H9 (cell line): ENCODE data around the gene YPEL1. TPM values are rescaled to one million over a fixed set of nuclear protein-coding genes. Genes with fewer than 3 reads are reported as not detected.
A peak's percentile ranks its signal among the peaks of the same experiment; 100 is the strongest.

Source experiments
- DNase-seq: peaks from one replicate; pipeline ENCODE4 v3.0.0-alpha.2; 2017
- H2AFZ ChIP-seq: one replicate; pipeline ENCODE4 v1.6.1; 2013; ENCODE audit warnings: mild to moderate bottlenecking, low read length, control low read depth, moderate library complexity
- H2AK5ac ChIP-seq: 2 replicates; pipeline ENCODE4 v1.6.1; 2013; ENCODE audit warnings: low read length, control low read depth, mixed read lengths; ENCODE audit not compliant: insufficient read length
- H2BK120ac ChIP-seq: one replicate; pipeline ENCODE4 v1.6.1; 2013; ENCODE audit warnings: low read depth, mild to moderate bottlenecking, low read length, control low read depth, inconsistent platforms; ENCODE audit not compliant: poor library complexity, severe bottlenecking
- H2BK12ac ChIP-seq: 2 replicates; pipeline ENCODE4 v1.6.1; 2013; ENCODE audit warnings: low read length, control low read depth, mixed read lengths, low read depth; ENCODE audit not compliant: insufficient read length
- H2BK15ac ChIP-seq: 2 replicates; pipeline ENCODE4 v1.6.1; 2013; ENCODE audit warnings: low read depth, low read length, control low read depth
- H2BK20ac ChIP-seq: one replicate; pipeline ENCODE4 v1.6.1; 2013; ENCODE audit warnings: low read depth, mild to moderate bottlenecking, low read length, control low read depth, inconsistent platforms; ENCODE audit not compliant: poor library complexity, severe bottlenecking
- H2BK5ac ChIP-seq: 2 replicates; pipeline ENCODE4 v1.6.1; 2013; ENCODE audit warnings: low read length, control low read depth, mixed read lengths; ENCODE audit not compliant: insufficient read length
- H3K14ac ChIP-seq: 2 replicates; pipeline ENCODE4 v1.6.1; 2013; ENCODE audit warnings: low read length, control low read depth; ENCODE audit not compliant: insufficient read depth
- H3K18ac ChIP-seq: 2 replicates; pipeline ENCODE4 v1.6.1; 2013; ENCODE audit warnings: low read depth, mild to moderate bottlenecking, mixed read lengths, low read length, control low read depth; ENCODE audit not compliant: insufficient read length
- H3K23ac ChIP-seq: 2 replicates; pipeline ENCODE4 v1.6.1; 2013; ENCODE audit warnings: low read length, control low read depth, mixed read lengths, low read depth; ENCODE audit not compliant: insufficient read length
- H3K23me2 ChIP-seq: 2 replicates; pipeline ENCODE4 v1.6.1; 2013; ENCODE audit warnings: low read depth, mild to moderate bottlenecking, mixed read lengths, low read length, control low read depth; ENCODE audit not compliant: insufficient read length, poor library complexity, severe bottlenecking
- H3K27ac ChIP-seq: 2 replicates; pipeline ENCODE4 v1.5.1; 2013; ENCODE audit warnings: low read length, control low read depth, mixed read lengths, low read depth; ENCODE audit not compliant: insufficient read length
- H3K27me3 ChIP-seq: 2 replicates; pipeline ENCODE4 v1.6.1; 2013; ENCODE audit warnings: low read length, control low read depth, inconsistent platforms; ENCODE audit not compliant: insufficient read depth
- H3K4ac ChIP-seq: 2 replicates; pipeline ENCODE4 v1.6.1; 2013; ENCODE audit warnings: low read depth, mild to moderate bottlenecking, control low read depth, inconsistent platforms, low read length, moderate library complexity
- H3K4me1 ChIP-seq: 2 replicates; pipeline ENCODE4 v1.6.1; 2013; ENCODE audit warnings: low read length, control low read depth, inconsistent platforms; ENCODE audit not compliant: insufficient read depth
- H3K4me2 ChIP-seq: 2 replicates; pipeline ENCODE4 v1.6.1; 2013; ENCODE audit warnings: low read length, control low read depth, mixed read lengths; ENCODE audit not compliant: insufficient read length, insufficient read depth
- H3K56ac ChIP-seq: 2 replicates; pipeline ENCODE4 v1.6.1; 2013; ENCODE audit warnings: low read depth, mild to moderate bottlenecking, mixed read lengths, low read length, control low read depth; ENCODE audit not compliant: insufficient read length
- H3K79me1 ChIP-seq: 2 replicates; pipeline ENCODE4 v1.6.1; 2013; ENCODE audit warnings: low read depth, mild to moderate bottlenecking, moderate library complexity, low read length, control low read depth, inconsistent platforms; ENCODE audit not compliant: insufficient read depth, poor library complexity, severe bottlenecking
- H3K79me2 ChIP-seq: 2 replicates; pipeline ENCODE4 v1.6.1; 2013; ENCODE audit warnings: low read length, control low read depth, inconsistent platforms; ENCODE audit not compliant: insufficient read depth
- H3K9ac ChIP-seq: 2 replicates; pipeline ENCODE4 v1.6.1; 2013; ENCODE audit warnings: low read length, control low read depth, mixed read lengths; ENCODE audit not compliant: insufficient read length; ENCODE audit errors: extremely low read depth
- H3K9me3 ChIP-seq: one replicate; pipeline ENCODE4 v1.6.1; 2013; ENCODE audit warnings: low read depth, low read length, inconsistent platforms; ENCODE audit not compliant: control insufficient read depth
- H3T11ph ChIP-seq: one replicate; pipeline ENCODE4 v1.6.1; 2013; ENCODE audit warnings: mild to moderate bottlenecking, low read length, control low read depth, inconsistent platforms
- H4K20me1 ChIP-seq: one replicate; pipeline ENCODE4 v1.6.1; 2013; ENCODE audit not compliant: control insufficient read depth, insufficient read length, insufficient read depth
- H4K5ac ChIP-seq: 2 replicates; pipeline ENCODE4 v1.6.1; 2013; ENCODE audit warnings: low read depth, mild to moderate bottlenecking, mixed read lengths, low read length, control low read depth; ENCODE audit not compliant: insufficient read length
- H4K8ac ChIP-seq: replicated peaks from 2 replicates; pipeline ENCODE4 v1.6.1; 2013; ENCODE audit warnings: low read length, control low read depth, mixed read lengths, low read depth; ENCODE audit not compliant: insufficient read length
- H4K91ac ChIP-seq: 2 replicates; pipeline ENCODE4 v1.6.1; 2013; ENCODE audit warnings: low read depth, mild to moderate bottlenecking, moderate library complexity, mixed read lengths, low read length, control low read depth; ENCODE audit not compliant: insufficient read length
- H3K27ac Mint-ChIP-seq, 3 experiments: 2 replicates in 2 of 3; 3 replicates in 1 of 3; pipeline ENCODE4 v1.8.0; 2020 to 2021; ENCODE audit warnings: mixed read lengths in 3 of 3, mild to moderate bottlenecking in 1 of 3, moderate library complexity in 1 of 3
- H3K27me3 Mint-ChIP-seq: 2 replicates; pipeline ENCODE4 v1.8.0; 2021; ENCODE audit warnings: low read depth, mild to moderate bottlenecking, moderate library complexity, mixed read lengths
- H3K36me3 Mint-ChIP-seq, 3 experiments: 2 replicates in 2 of 3; 3 replicates in 1 of 3; pipeline ENCODE4 v1.8.0; 2020 to 2021; ENCODE audit warnings: low read depth in 3 of 3, mixed read lengths in 3 of 3; ENCODE audit not compliant: insufficient read depth in 1 of 3
- H3K4me1 Mint-ChIP-seq, 2 experiments: 2 replicates each; pipeline ENCODE4 v1.8.0; 2020; ENCODE audit warnings: mixed read lengths in 2 of 2
- H3K4me3 Mint-ChIP-seq, 2 experiments: 2 replicates in 1 of 2; 3 replicates in 1 of 2; pipeline ENCODE4 v1.8.0; 2020 to 2021; ENCODE audit warnings: mild to moderate bottlenecking in 2 of 2, mixed read lengths in 2 of 2, moderate library complexity in 1 of 2
- H3K9me3 Mint-ChIP-seq, 2 experiments: 2 replicates in 1 of 2; 3 replicates in 1 of 2; pipeline ENCODE4 v1.8.0; 2020; ENCODE audit warnings: mild to moderate bottlenecking in 2 of 2, mixed read lengths in 2 of 2, moderate library complexity in 1 of 2
- CTCF ChIP-seq: fragments of 200-600 bp; sonication (generic); conservative IDR thresholded peaks from 3 replicates; pipeline ENCODE4 v1.8.0; 2021; ENCODE audit warnings: antibody characterized with exemption, mild to moderate bottlenecking
- WGBS: extraction: QIAGEN DNeasy Blood & Tissue Kit; methylation state at CpG from one replicate; pipeline ENCODE4 v1.1.7; 2013; ENCODE audit warnings: missing lambda C conversion rate, low lambda C conversion rate, mixed read lengths; ENCODE audit not compliant: insufficient read length; ENCODE audit errors: extremely low coverage; 5-methylcytosine and 5-hydroxymethylcytosine counted together
- total RNA-seq: library from RNA; stranded (reverse); gene quantifications from 2 replicates; pipeline ENCODE4 v1.2.1, GENCODE V29; 2021

YPEL1 gene
- total RNA-seq, 1 experiment from 2014 or later: 5.4 TPM

- no CpG with 5 or more reads among the region's 21 CpGs for WGBS
These were observed 54.6 kb downstream of the YPEL1 start for GRCh38 chr22:21680830-21681565.

More at GRCh38 chr22:21680830-21681565, 54.6 kb downstream of the YPEL1 start:
- Histone ChIP-seq H3K4me1 (no peaks in the 10 kb centered on the region), H3K56ac (no peak overlapping the region), H4K20me1 (no peaks in the 10 kb centered on the region), H2BK15ac (no peak overlapping the region), H2BK120ac (no peak overlapping the region), H3K23ac (no peak overlapping the region), H3K9ac (no peak overlapping the region), H2AK5ac (no peak overlapping the region), H3K14ac (no peak overlapping the region; the same call in 1 of the 2 replicates), H3K79me2 (no peaks in the 10 kb centered on the region), H2AFZ (no peak overlapping the region), H3K4me2 (no peak overlapping the region), H3K4ac (no peak overlapping the region), H3K27me3 (no peaks in the 10 kb centered on the region), H3K18ac (no peak overlapping the region), H3T11ph (no peak overlapping the region), H3K23me2 (no peaks in the 10 kb centered on the region), H4K8ac (no peak overlapping the region), H2BK12ac (no peak overlapping the region), H3K27ac (no peak overlapping the region), H4K5ac (no peak overlapping the region), H3K9me3 (no peaks in the 10 kb centered on the region), H4K91ac (no peak overlapping the region), H3K79me1 (no peaks in the 10 kb centered on the region), H2BK20ac (no peak overlapping the region), H2BK5ac (no peak overlapping the region)
- H3K27me3 Mint-ChIP-seq: no peaks in the 10 kb centered on the region
- H3K27ac Mint-ChIP-seq: peak overlapping the region in 2 of 3 experiments; percentile 5 to 53; a peak in 2 of 7 replicates
- no peak for TF ChIP-seq CTCF
- 0 out of 4 replicates have a peak, but pooled peaks cover 0 to 3% of the 10 kb centered on the region in 2 experiments for H3K4me1 Mint-ChIP-seq
- H3K9me3 Mint-ChIP-seq: peaks cover 9 to 12% of the 10 kb centered on the region in 2 experiments; a peak in 4 of 5 replicates
- H3K4me3 Mint-ChIP-seq: no peak overlapping the region
- DNase-seq: no peak
- H3K36me3 Mint-ChIP-seq: peaks cover 28 to 49% (median 39%) of the 10 kb centered on the region in 3 experiments
